K562 (cell line): Measurements from ENCODE around the gene CUL2. TPM values are rescaled to one million over a fixed set of nuclear protein-coding genes. Genes with fewer than 3 reads are reported as not detected.

Experiments
- ATAC-seq: fragments of 200-7000 bp; cut with Tn5 transposase; 3 replicates; pipeline ENCODE4 v1.9.1; 2020; ENCODE audit warnings: moderate library complexity
- BruUV-seq: library from RNA; stranded (reverse); fragments of 400-500 nt; replicated peaks from 2 replicates; lab custom pipeline; 2021; lab: Mats Ljungman, UMichigan
- CTCF ChIA-PET: fragments of 300-600 bp; formaldehyde crosslinking; extraction: SDS; loops from one replicate; lab custom pipeline; 2021; ENCODE audit warnings: low intra/inter-chr PET ratio; lab: Yijun Ruan, JAX
- POLR2A ChIA-PET: fragments of 300-600, 350-650 bp; sonication (Branson Sonifier 250); formaldehyde crosslinking; extraction: SDS; loops from one replicate; lab custom pipeline; 2021; ENCODE audit warnings: antibody characterized with exemption, inconsistent platforms; lab: Yijun Ruan, JAX
- DNase-seq, 4 experiments: peaks; one replicate each; pipeline versions ENCODE4 v3.0.0 to v3.0.0-alpha.2; 2011 to 2018; ENCODE audit warnings: low spot score in 3 of 4, mixed read lengths in 3 of 4; ENCODE audit errors: extremely low read depth in 1 of 4
- FAIRE-seq: peaks from 2 replicates; lab custom pipeline; 2011; peaks lifted over from hg19 to GRCh38; lab: Jason Lieb, UNC
- H2AFZ ChIP-seq: 2 replicates; pipeline ENCODE4 v1.6.0; 2011; ENCODE audit warnings: low read depth, low read length, control low read depth, inconsistent platforms
- H3K27ac ChIP-seq: fragments of 200-600 bp; 3 replicates; pipeline ENCODE4 v1.8.0; 2011; ENCODE audit warnings: low read depth, mild to moderate bottlenecking, control low read depth, inconsistent platforms, low read length, moderate library complexity, mixed read lengths; ENCODE audit errors: extremely low read depth
- H3K27me3 ChIP-seq, 2 experiments: fragments of 300-600 bp in 1 of 2; 2 replicates in 1 of 2; 3 replicates in 1 of 2; pipeline versions ENCODE4 v1.6.0 to v1.8.0; 2011; ENCODE audit warnings: inconsistent platforms in 2 of 2, low read length in 2 of 2, mild to moderate bottlenecking in 1 of 2, mixed read lengths in 1 of 2, moderate library complexity in 1 of 2; ENCODE audit not compliant: control insufficient read depth in 2 of 2, insufficient read depth in 2 of 2
- H3K36me3 ChIP-seq: fragments of 300-600 bp; 3 replicates; pipeline ENCODE4 v1.8.0; 2011; ENCODE audit warnings: mild to moderate bottlenecking, low read length, inconsistent platforms; ENCODE audit not compliant: control insufficient read depth, insufficient read depth
- H3K4me1 ChIP-seq, 2 experiments: fragments of 200-600 bp in 1 of 2; replicated peaks in 1 of 2; 2 replicates in 1 of 2; 3 replicates in 1 of 2; pipeline versions ENCODE4 v1.5.1 to v1.8.0; 2011; ENCODE audit warnings: inconsistent platforms in 2 of 2, low read length in 2 of 2, mild to moderate bottlenecking in 1 of 2, mixed read lengths in 1 of 2, moderate library complexity in 1 of 2; ENCODE audit not compliant: control insufficient read depth in 2 of 2, insufficient read depth in 2 of 2
- H3K4me2 ChIP-seq: 2 replicates; pipeline ENCODE4 v1.6.1; 2011; ENCODE audit warnings: low read length, control low read depth, inconsistent platforms, mixed read lengths; ENCODE audit not compliant: insufficient read depth
- H3K4me3 ChIP-seq: fragments of 200-600 bp; sonication (generic), shearing (Covaris generic); 2 replicates; pipeline ENCODE4 v1.5.1; 2016; ENCODE audit warnings: control low read depth, inconsistent platforms
- H3K79me2 ChIP-seq: fragments of 200-600 bp; 3 replicates; pipeline ENCODE4 v1.8.0; 2011; ENCODE audit warnings: low read length, inconsistent platforms; ENCODE audit not compliant: control insufficient read depth, insufficient read depth
- H3K9ac ChIP-seq, 2 experiments: 2 replicates each; pipeline versions ENCODE4 v1.6.0 to v1.6.1; 2011; ENCODE audit warnings: low read depth in 2 of 2, low read length in 2 of 2, control low read depth in 1 of 2, inconsistent platforms in 1 of 2, mild to moderate bottlenecking in 1 of 2, mixed read lengths in 1 of 2; ENCODE audit not compliant: insufficient read depth in 1 of 2
- H3K9me1 ChIP-seq: one replicate; pipeline ENCODE4 v1.6.0; 2011; ENCODE audit warnings: inconsistent platforms, mild to moderate bottlenecking, low read length, moderate library complexity; ENCODE audit not compliant: control insufficient read depth, insufficient read depth
- H3K9me3 ChIP-seq: replicated peaks from 2 replicates; pipeline ENCODE4 v1.5.1; 2011; ENCODE audit warnings: low read depth, low read length, inconsistent platforms; ENCODE audit not compliant: control insufficient read depth, insufficient read depth
- H4K20me1 ChIP-seq: replicated peaks from 2 replicates; pipeline ENCODE4 v1.6.1; 2011; ENCODE audit warnings: low read length, inconsistent platforms, mixed read lengths; ENCODE audit not compliant: control insufficient read depth, insufficient read depth
- KLF10 ChIP-seq: fragments of 250-450 bp; sonication (Bioruptor Pico); IDR thresholded peaks from 2 replicates; pipeline ENCODE4 v1.6.1; 2021; ENCODE audit warnings: matching md5 sums
- NFXL1 ChIP-seq: fragments of 450-650 bp; formaldehyde crosslinking; IDR thresholded peaks from 2 replicates; pipeline ENCODE4 v1.4.0; 2021; ENCODE audit warnings: mild to moderate bottlenecking
- SIX5 ChIP-seq, 2 experiments: IDR thresholded peaks; 2 replicates each; pipeline ENCODE4 v1.6.1; 2011; ENCODE audit warnings: low read length in 2 of 2, borderline replicate concordance in 1 of 2, low read depth in 1 of 2, mild to moderate bottlenecking in 1 of 2, moderate library complexity in 1 of 2; ENCODE audit not compliant: insufficient read depth in 1 of 2
- ZBTB8A ChIP-seq: fragments of 450-650 bp; IDR thresholded peaks from 2 replicates; pipeline ENCODE4 v1.6.1; 2018; ENCODE audit warnings: mild to moderate bottlenecking, moderate library complexity; ENCODE audit not compliant: partially characterized antibody
- WGBS: fragments of 100-300 bp; shearing (Covaris generic); methylation state at CpG from one replicate; pipeline ENCODE4 v1.1.6; 2016; ENCODE audit warnings: low coverage, mixed read lengths; ENCODE audit not compliant: insufficient coverage; ENCODE audit errors: missing lambda C conversion rate; 5-methylcytosine and 5-hydroxymethylcytosine counted together
- in situ Hi-C: fragments of 300-500 bp; cut with MboI; formaldehyde crosslinking; loops from 4 replicates; pipeline ENCODE4 v1.15.0; 2018; ENCODE audit warnings: inconsistent platforms, mixed read lengths
- intact Hi-C: fragments of 100-400 bp; cut with micrococcal nuclease; formaldehyde crosslinking; loops from 2 replicates; pipeline ENCODE4 v1.14.2; 2022
- polyA plus RNA-seq, 8 experiments: library from polyadenylated mRNA; depleted of rRNA in 4 of 8; stranded (reverse) in 5 of 8; unstranded in 3 of 8; fragments of >200 nt; fragmentation: Nextera tagmentation in 2 of 8; fragmentation: Illumina TruSeq in 1 of 8; extraction: Ambion mirVana in 2 of 8; extraction: Trizol in 1 of 8; gene quantifications; 2 replicates each; pipeline versions ENCODE4 v1.2.1 to v1.2.3, GENCODE V29; 2011 to 2014; ENCODE audit warnings: inconsistent platforms in 1 of 8, missing spikeins in 1 of 8
- total RNA-seq, 7 experiments: library from RNA; depleted of rRNA in 6 of 7; stranded (reverse); fragments of >200 nt in 6 of 7; fragmentation: Illumina TruSeq in 2 of 7; extraction: Trizol in 2 of 7; gene quantifications; 2 replicates each; pipeline versions ENCODE4 v1.2.1 to v1.2.3, GENCODE V29; 2011 to 2021; ENCODE audit warnings: low replicate concordance in 1 of 7

CUL2 gene
- total and polyA plus RNA-seq, 9 of the 15 experiments (the other 6 are each of a cell fraction or from before 2014, with no cell fraction given): 17.3 to 46.3 (median 41.2) TPM

GRCh38 chr10:34967335-34967880 is 122.7 kb downstream of the CUL2 start (continued):
- TF ChIP-seq KLF10 (CRISPR knock-in tag) (no peak), SIX5 (IDR thresholded peaks at IDR 0.05; ENCODE audit: borderline replicate concordance in 1 of 2, insufficient read depth in 1 of 2, low read depth in 1 of 2, low read length in 2 of 2) (no peak), ZBTB8A (no peak)

DNA sequence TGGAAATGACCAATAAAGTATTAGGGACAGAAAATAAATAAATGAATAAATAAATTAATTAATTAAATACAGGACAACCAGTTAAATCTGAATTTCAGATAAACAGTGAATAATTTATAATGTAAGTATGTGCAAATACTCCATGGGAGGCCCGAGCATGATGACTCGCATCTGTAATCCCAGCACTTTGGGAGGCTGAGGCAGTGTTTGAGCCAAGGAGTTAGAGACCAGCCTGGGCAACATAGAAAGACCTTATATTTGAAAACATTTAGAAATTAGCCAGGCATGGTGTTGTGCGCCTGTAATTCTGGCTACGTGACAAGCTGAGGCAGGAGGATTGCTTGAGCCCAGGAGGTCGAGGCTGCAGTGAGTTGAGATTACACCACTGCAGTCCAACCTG is 123.7 kb downstream of the CUL2 start:
- in situ Hi-C loops (no loop called here), intact Hi-C loops (no loop called here)
- H3K9me3 ChIP-seq: no peaks in the 10 kb centered on the region
- POLR2A ChIA-PET: no interaction called here
- H3K36me3 ChIP-seq: no peaks in the 10 kb centered on the region
- no peak overlapping the region for H3K4me2 ChIP-seq
- H3K27ac ChIP-seq: no peak overlapping the region
- H3K27me3 ChIP-seq: peaks cover 12 to 28% of the 10 kb centered on the region in 2 experiments; a peak in 4 of 5 replicates
- no peak overlapping the region for H3K4me3 ChIP-seq
- FAIRE-seq: no peak
- TF ChIP-seq NFXL1: no peak
- H3K9me1 ChIP-seq: no peaks in the 10 kb centered on the region
- DNase-seq: no peak
- WGBS: 34% methylated on average over 5 of the region's 5 CpGs
- no peak for ATAC-seq
- CTCF ChIA-PET: interaction anchor here (0.5 kb wide), 1 partner anchor 613 kb away, joined by 5 read pairs; no protein-coding TSS in a partner anchor
- no peaks in the 10 kb centered on the region for H4K20me1 ChIP-seq
- no peaks in the 10 kb centered on the region for H3K79me2 ChIP-seq
- no peak overlapping the region for H2AFZ ChIP-seq
- no TSS peak for BruUV-seq
- H3K4me1 ChIP-seq: no peaks in the 10 kb centered on the region; a peak in 1 of 5 replicates
- no peak overlapping the region for H3K9ac ChIP-seq
